Neural progenitor cell (in vitro differentiated cells): ENCODE results near the gene SLC39A3. TPM values are rescaled to one million over a fixed set of nuclear protein-coding genes. Genes with fewer than 3 reads are reported as not detected.

Source experiments
- DNase-seq: peaks from one replicate; pipeline ENCODE4 v3.0.0-alpha.2; 2016; ENCODE audit warnings: low spot score
- H2AFZ ChIP-seq: fragments of 200-600 bp; sonication (generic); replicated peaks from 2 replicates; pipeline ENCODE4 v1.6.1; 2016; ENCODE audit warnings: antibody characterized with exemption
- H3F3A ChIP-seq: fragments of 200-600 bp; sonication (generic); 2 replicates; pipeline ENCODE4 v1.6.1; 2016; ENCODE audit warnings: antibody characterized with exemption, low read depth
- H3K27ac ChIP-seq: fragments of 200-600 bp; sonication (generic); 2 replicates; pipeline ENCODE4 v1.5.1; 2016; ENCODE audit warnings: mild to moderate bottlenecking
- H3K27me3 ChIP-seq: fragments of 200-600 bp; sonication (generic); 2 replicates; pipeline ENCODE4 v1.6.1; 2016; ENCODE audit warnings: mild to moderate bottlenecking, moderate library complexity
- H3K36me3 ChIP-seq: fragments of 200-600 bp; sonication (generic); 2 replicates; pipeline ENCODE4 v1.5.1; 2016
- H3K4me1 ChIP-seq: fragments of 200-600 bp; sonication (generic); 2 replicates; pipeline ENCODE4 v1.6.1; 2016; ENCODE audit warnings: mixed run types
- H3K4me2 ChIP-seq: fragments of 200-600 bp; sonication (generic); 2 replicates; pipeline ENCODE4 v1.6.1; 2016
- H3K4me3 ChIP-seq: fragments of 200-600 bp; sonication (generic); 2 replicates; pipeline ENCODE4 v1.5.1; 2016
- H3K79me2 ChIP-seq: fragments of 200-600 bp; sonication (generic); 2 replicates; pipeline ENCODE4 v1.6.1; 2016; ENCODE audit warnings: low read depth
- H3K9ac ChIP-seq: fragments of 200-600 bp; sonication (generic); 2 replicates; pipeline ENCODE4 v1.6.1; 2016
- H3K9me3 ChIP-seq: fragments of 200-600 bp; sonication (generic); 2 replicates; pipeline ENCODE4 v1.5.1; 2016; ENCODE audit warnings: low read depth
- H4K20me1 ChIP-seq: fragments of 200-600 bp; sonication (generic); 2 replicates; pipeline ENCODE4 v1.6.1; 2016; ENCODE audit warnings: low read depth
- H3K27ac Mint-ChIP-seq: 3 replicates; pipeline ENCODE4 v1.8.0; 2021; ENCODE audit warnings: mixed read lengths
- H3K27me3 Mint-ChIP-seq: 2 replicates; pipeline ENCODE4 v1.8.0; 2022; ENCODE audit warnings: low read depth, mild to moderate bottlenecking, inconsistent platforms, moderate library complexity, mixed read lengths; ENCODE audit not compliant: insufficient read depth
- H3K36me3 Mint-ChIP-seq: 3 replicates; pipeline ENCODE4 v1.8.0; 2021; ENCODE audit warnings: mixed read lengths
- H3K4me1 Mint-ChIP-seq: 3 replicates; pipeline ENCODE4 v1.8.0; 2021; ENCODE audit warnings: mixed read lengths
- H3K4me3 Mint-ChIP-seq: 3 replicates; pipeline ENCODE4 v1.8.0; 2021; ENCODE audit warnings: mild to moderate bottlenecking, moderate library complexity, mixed read lengths
- H3K9me3 Mint-ChIP-seq: 3 replicates; pipeline ENCODE4 v1.8.0; 2020; ENCODE audit warnings: mixed read lengths
- EZH2 ChIP-seq: fragments of 200-600 bp; sonication (generic); IDR thresholded peaks from 2 replicates; pipeline ENCODE4 v1.6.1; 2017; ENCODE audit warnings: antibody characterized with exemption, mild to moderate bottlenecking, moderate library complexity
- EZH2phosphoT487 ChIP-seq: fragments of 200-600 bp; sonication (generic); IDR thresholded peaks from 2 replicates; pipeline ENCODE4 v1.6.1; 2017; ENCODE audit warnings: antibody characterized with exemption
- total RNA-seq: library from RNA; depleted of rRNA; stranded (reverse); fragments of >200 nt; gene quantifications from 2 replicates; pipeline ENCODE4 v1.2.3, GENCODE V29; 2015; ENCODE audit warnings: low replicate concordance
- TF ChIP-seq, protein P1 (sequence below): fragments of 200-600 bp; sonication (generic); IDR thresholded peaks from 2 replicates; pipeline ENCODE4 v1.5.1; 2017; ENCODE audit warnings: antibody characterized with exemption, mild to moderate bottlenecking

SLC39A3 gene
- total RNA-seq, 1 donor from 2014 or later, result 6.1 TPM

DNA sequence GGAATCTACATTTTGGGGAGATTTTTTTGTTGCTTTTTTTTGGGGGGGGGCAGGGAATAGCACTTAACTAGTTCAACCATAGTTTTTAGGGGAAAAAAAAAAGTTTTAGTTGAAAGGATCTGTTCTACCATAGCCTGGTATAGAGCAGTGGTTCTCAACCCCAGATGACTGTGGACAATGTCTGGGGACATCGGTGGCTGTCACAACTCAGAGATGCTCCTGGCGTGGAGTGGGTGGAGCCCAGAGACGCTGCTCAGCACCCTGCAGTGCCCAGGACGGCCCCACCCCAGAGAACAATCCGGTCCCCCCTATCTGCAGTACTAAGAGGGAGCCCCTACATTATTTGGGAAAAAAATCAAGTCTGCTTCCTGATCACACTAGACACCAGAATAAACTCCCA, 45.6 kb downstream of the SLC39A3 start:
- H3K4me1 ChIP-seq, result no peaks in the 10 kb centered on the region
- Mint-ChIP-seq H3K36me3 (no peaks in the 10 kb centered on the region), H3K4me1 (no peaks in the 10 kb centered on the region), H3K4me3 (peak overlapping the region; percentile 55), H3K27ac (no peak overlapping the region), H3K27me3 (peaks cover 7% of the 10 kb centered on the region), H3K9me3 (peaks cover 2% of the 10 kb centered on the region)
- H3K27ac ChIP-seq, result no peak overlapping the region
- no peak overlapping the region for H3K4me2 ChIP-seq
- H4K20me1 ChIP-seq, result no peaks in the 10 kb centered on the region
- DNase-seq, result no peak
- H3K9ac ChIP-seq, result no peak overlapping the region
- no peak overlapping the region for H3K4me3 ChIP-seq
- no peaks in the 10 kb centered on the region for H3F3A ChIP-seq
- H3K79me2 ChIP-seq, result no peaks in the 10 kb centered on the region
- no peaks in the 10 kb centered on the region for H3K27me3 ChIP-seq
- H3K9me3 ChIP-seq, result no peaks in the 10 kb centered on the region
- H2AFZ ChIP-seq, result no peak overlapping the region
- H3K36me3 ChIP-seq, result no peaks in the 10 kb centered on the region
- no peak for TF ChIP-seq EZH2phosphoT487

DNA sequence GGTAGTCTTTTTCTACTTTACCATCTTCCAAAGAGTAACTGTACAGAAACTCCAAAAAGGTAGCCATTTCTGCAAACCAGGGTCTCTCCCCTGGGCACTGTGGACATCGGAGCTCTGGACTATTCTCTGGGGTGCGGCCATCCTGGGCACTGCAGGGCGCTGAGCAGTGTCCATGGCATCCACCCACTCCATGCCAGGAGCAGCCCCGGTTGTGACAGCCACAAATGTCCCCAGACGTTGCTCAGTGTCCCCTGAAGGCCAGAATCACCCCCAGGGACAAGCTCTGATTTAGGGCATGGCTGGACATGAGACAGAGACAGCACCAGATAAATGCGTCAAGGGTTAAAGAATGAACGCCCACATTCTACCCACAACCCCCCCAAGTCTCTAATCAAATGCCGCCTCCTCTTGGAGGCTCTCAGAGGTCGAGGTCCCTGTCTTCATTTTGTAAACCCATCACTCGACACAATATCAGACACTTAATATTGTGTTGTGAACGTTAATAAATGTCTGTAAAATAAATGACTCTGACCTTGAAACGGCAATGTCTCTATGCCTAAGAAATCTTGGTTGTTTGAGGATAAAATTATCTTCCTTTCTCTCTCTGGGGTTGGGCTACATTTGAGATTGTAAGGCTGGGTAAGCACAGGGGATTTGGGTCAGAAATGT, 46.2 kb downstream of the SLC39A3 start:
- Histone ChIP-seq H2AFZ (no peak overlapping the region), H3K9me3 (no peaks in the 10 kb centered on the region), H3F3A (no peaks in the 10 kb centered on the region), H3K27me3 (no peaks in the 10 kb centered on the region), H4K20me1 (no peaks in the 10 kb centered on the region), H3K9ac (no peak overlapping the region), H3K4me2 (no peak overlapping the region), H3K36me3 (no peaks in the 10 kb centered on the region), H3K4me1 (no peaks in the 10 kb centered on the region), H3K27ac (no peak overlapping the region), H3K4me3 (no peak overlapping the region), H3K79me2 (no peaks in the 10 kb centered on the region)
- H3K27ac Mint-ChIP-seq, result no peak overlapping the region
- H3K36me3 Mint-ChIP-seq, result no peaks in the 10 kb centered on the region
- TF ChIP-seq EZH2phosphoT487, result no peak
- TF ChIP-seq EZH2, result no peak
- TF ChIP-seq, protein P1, sequence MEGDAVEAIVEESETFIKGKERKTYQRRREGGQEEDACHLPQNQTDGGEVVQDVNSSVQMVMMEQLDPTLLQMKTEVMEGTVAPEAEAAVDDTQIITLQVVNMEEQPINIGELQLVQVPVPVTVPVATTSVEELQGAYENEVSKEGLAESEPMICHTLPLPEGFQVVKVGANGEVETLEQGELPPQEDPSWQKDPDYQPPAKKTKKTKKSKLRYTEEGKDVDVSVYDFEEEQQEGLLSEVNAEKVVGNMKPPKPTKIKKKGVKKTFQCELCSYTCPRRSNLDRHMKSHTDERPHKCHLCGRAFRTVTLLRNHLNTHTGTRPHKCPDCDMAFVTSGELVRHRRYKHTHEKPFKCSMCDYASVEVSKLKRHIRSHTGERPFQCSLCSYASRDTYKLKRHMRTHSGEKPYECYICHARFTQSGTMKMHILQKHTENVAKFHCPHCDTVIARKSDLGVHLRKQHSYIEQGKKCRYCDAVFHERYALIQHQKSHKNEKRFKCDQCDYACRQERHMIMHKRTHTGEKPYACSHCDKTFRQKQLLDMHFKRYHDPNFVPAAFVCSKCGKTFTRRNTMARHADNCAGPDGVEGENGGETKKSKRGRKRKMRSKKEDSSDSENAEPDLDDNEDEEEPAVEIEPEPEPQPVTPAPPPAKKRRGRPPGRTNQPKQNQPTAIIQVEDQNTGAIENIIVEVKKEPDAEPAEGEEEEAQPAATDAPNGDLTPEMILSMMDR, result no peak
- peaks cover 7% of the 10 kb centered on the region for H3K27me3 Mint-ChIP-seq
- no peak overlapping the region for H3K4me3 Mint-ChIP-seq
- H3K9me3 Mint-ChIP-seq, result peaks cover 2% of the 10 kb centered on the region
- no peaks in the 10 kb centered on the region for H3K4me1 Mint-ChIP-seq
- DNase-seq, result no peak

- Histone ChIP-seq H3K9me3 (no peaks in the 10 kb centered on the region), H3K4me2 (no peak overlapping the region), H3K4me1 (no peaks in the 10 kb centered on the region), H3K4me3 (no peak overlapping the region), H3K36me3 (no peaks in the 10 kb centered on the region), H3K9ac (no peak overlapping the region), H3K27ac (no peak overlapping the region), H3K79me2 (no peaks in the 10 kb centered on the region), H3F3A (no peaks in the 10 kb centered on the region), H2AFZ (no peak overlapping the region), H4K20me1 (no peaks in the 10 kb centered on the region), H3K27me3 (no peaks in the 10 kb centered on the region)
- Mint-ChIP-seq H3K4me3 (no peak overlapping the region), H3K9me3 (peaks cover 2% of the 10 kb centered on the region), H3K4me1 (no peaks in the 10 kb centered on the region), H3K36me3 (no peaks in the 10 kb centered on the region), H3K27ac (no peak overlapping the region), H3K27me3 (peaks cover 2% of the 10 kb centered on the region)
- TF ChIP-seq, protein P1, result no peak
- DNase-seq, result no peak
Observed at GRCh38 chr19:2691951-2692350, 47.9 kb downstream of the SLC39A3 start.

GRCh38 chr19:2690856-2691255, 49.0 kb downstream of the SLC39A3 start:
- no peak overlapping the region for H3K27ac ChIP-seq
- peaks cover 2% of the 10 kb centered on the region for H3K27me3 Mint-ChIP-seq
- H3K4me2 ChIP-seq, result no peak overlapping the region

More at GRCh38 chr19:2690856-2691255, 49.0 kb downstream of the SLC39A3 start:
- no peak for DNase-seq
- no peak overlapping the region for H3K9ac ChIP-seq
- H3K4me3 ChIP-seq, result no peak overlapping the region
- no peaks in the 10 kb centered on the region for H3K27me3 ChIP-seq
- Mint-ChIP-seq H3K36me3 (peaks cover 1% of the 10 kb centered on the region), H3K4me1 (no peaks in the 10 kb centered on the region), H3K4me3 (no peak overlapping the region), H3K9me3 (peaks cover 4% of the 10 kb centered on the region), H3K27ac (no peak overlapping the region)
- H3K9me3 ChIP-seq, result no peaks in the 10 kb centered on the region
- H2AFZ ChIP-seq, result no peak overlapping the region
- no peaks in the 10 kb centered on the region for H3K79me2 ChIP-seq
- H4K20me1 ChIP-seq, result no peaks in the 10 kb centered on the region
- no peaks in the 10 kb centered on the region for H3F3A ChIP-seq
- H3K4me1 ChIP-seq, result no peaks in the 10 kb centered on the region
- TF ChIP-seq EZH2phosphoT487 (no peak), EZH2 (no peak)
- TF ChIP-seq, protein P1, result no peak
- H3K36me3 ChIP-seq, result no peaks in the 10 kb centered on the region
